H1 (cell line): Measurements from ENCODE around the gene C2CD4A. TPM values are rescaled to one million over a fixed set of nuclear protein-coding genes. Genes with fewer than 3 reads are reported as not detected.

Experiments used
- CTCF ChIA-PET: fragments of 300-600 bp; sonication (Branson Sonifier 250); formaldehyde crosslinking; loops from one replicate; lab custom pipeline; 2021; ENCODE audit not compliant: partially characterized antibody; lab: Charles Lee
- POLR2A ChIA-PET: fragments of 300-600 bp; sonication (Branson Sonifier 250); formaldehyde crosslinking; loops from one replicate; lab custom pipeline; 2021; ENCODE audit warnings: inconsistent platforms; ENCODE audit not compliant: partially characterized antibody; lab: Charles Lee
- DNase-seq, 2 experiments: peaks; one replicate each; pipeline versions ENCODE4 v3.0.0 to v3.0.0-alpha.2; 2010 to 2022; ENCODE audit warnings: low spot score in 2 of 2, low read depth in 1 of 2, mixed read lengths in 1 of 2
- FAIRE-seq: peaks from 2 replicates; lab custom pipeline; 2011; peaks lifted over from hg19 to GRCh38; lab: Jason Lieb, UNC
- H2AFZ ChIP-seq: 2 replicates; pipeline ENCODE4 v1.8.1; 2012; ENCODE audit warnings: low read length, inconsistent platforms
- H2AK5ac ChIP-seq: 2 replicates; pipeline ENCODE4 v1.6.1; 2013; ENCODE audit warnings: low read depth, low read length
- H2BK120ac ChIP-seq: replicated peaks from 2 replicates; pipeline ENCODE3; 2013; ENCODE audit warnings: low read depth, low read length, inconsistent platforms
- H2BK12ac ChIP-seq: 2 replicates; pipeline ENCODE4 v1.6.1; 2013; ENCODE audit warnings: low read depth, low read length
- H2BK15ac ChIP-seq: 2 replicates; pipeline ENCODE4 v1.6.1; 2013; ENCODE audit warnings: low read length
- H2BK20ac ChIP-seq: 2 replicates; pipeline ENCODE4 v1.6.1; 2013; ENCODE audit warnings: low read length
- H2BK5ac ChIP-seq: 2 replicates; pipeline ENCODE4 v1.6.1; 2013; ENCODE audit warnings: low read depth, low read length
- H3K14ac ChIP-seq: 2 replicates; pipeline ENCODE4 v1.6.1; 2013; ENCODE audit warnings: inconsistent platforms; ENCODE audit not compliant: insufficient read length
- H3K18ac ChIP-seq: 2 replicates; pipeline ENCODE4 v1.6.1; 2013; ENCODE audit warnings: low read length; ENCODE audit errors: extremely low read depth
- H3K23ac ChIP-seq: 2 replicates; pipeline ENCODE4 v1.6.1; 2013; ENCODE audit warnings: inconsistent platforms; ENCODE audit not compliant: insufficient read length
- H3K23me2 ChIP-seq: 2 replicates; pipeline ENCODE4 v1.6.1; 2013; ENCODE audit warnings: low read depth, low read length
- H3K27ac ChIP-seq: 2 replicates; pipeline ENCODE4 v1.6.1; 2011; ENCODE audit warnings: low read depth, low read length, inconsistent platforms
- H3K27me3 ChIP-seq, 4 experiments: replicated peaks in 1 of 4; 1 replicate in 1 of 4; 2 replicates in 3 of 4; pipeline versions ENCODE4 v1.6.1 to v1.8.1; 2011 to 2013; ENCODE audit warnings: low read length in 3 of 4, mild to moderate bottlenecking in 3 of 4, inconsistent platforms in 2 of 4, mixed read lengths in 2 of 4, moderate library complexity in 1 of 4; ENCODE audit not compliant: control insufficient read depth in 3 of 4, insufficient read depth in 3 of 4; ENCODE audit errors: extremely low read depth in 1 of 4
- H3K36me3 ChIP-seq, 4 experiments: 2 replicates each; pipeline versions ENCODE4 v1.6.1 to v1.8.1; 2011 to 2013; ENCODE audit warnings: mild to moderate bottlenecking in 4 of 4, low read length in 3 of 4, moderate library complexity in 2 of 4, control low read depth in 1 of 4, inconsistent platforms in 1 of 4; ENCODE audit not compliant: insufficient read depth in 4 of 4, control insufficient read depth in 2 of 4
- H3K4ac ChIP-seq: replicated peaks from 2 replicates; pipeline ENCODE3; 2013; ENCODE audit warnings: low read length, low read depth, mixed read lengths, inconsistent platforms; ENCODE audit not compliant: insufficient read length
- H3K4me1 ChIP-seq, 4 experiments: replicated peaks in 1 of 4; 1 replicate in 1 of 4; 2 replicates in 3 of 4; pipeline versions ENCODE4 v1.6.1 to v1.8.1; 2011 to 2013; ENCODE audit warnings: low read length in 3 of 4, inconsistent platforms in 2 of 4, mixed read lengths in 1 of 4; ENCODE audit not compliant: insufficient read depth in 4 of 4, control insufficient read depth in 3 of 4
- H3K4me2 ChIP-seq, 2 experiments: 2 replicates each; pipeline versions ENCODE4 v1.6.1 to v1.8.1; 2011 to 2013; ENCODE audit warnings: low read depth in 2 of 2, low read length in 2 of 2, control low read depth in 1 of 2, inconsistent platforms in 1 of 2, mild to moderate bottlenecking in 1 of 2; ENCODE audit not compliant: insufficient read depth in 1 of 2
- H3K4me3 ChIP-seq, 4 experiments: fragments of 200-600, 300-600 bp in 1 of 4; sonication (generic), shearing (Covaris generic), sonication (Bioruptor Twin) in 1 of 4; 2 replicates each; pipeline versions ENCODE4 v1.5.1 to v1.8.1; 2011 to 2016; ENCODE audit warnings: low read length in 4 of 4, low read depth in 3 of 4, control low read depth in 2 of 4, inconsistent platforms in 2 of 4, mild to moderate bottlenecking in 2 of 4, mixed read lengths in 1 of 4, moderate library complexity in 1 of 4; ENCODE audit not compliant: insufficient read depth in 2 of 4; ENCODE audit errors: extremely low read depth in 1 of 4
- H3K56ac ChIP-seq: replicated peaks from 2 replicates; pipeline ENCODE3; 2013; ENCODE audit warnings: low read depth, mild to moderate bottlenecking, mixed read lengths, low read length, inconsistent platforms; ENCODE audit not compliant: insufficient read length
- H3K79me1 ChIP-seq: 2 replicates; pipeline ENCODE4 v1.6.1; 2013; ENCODE audit warnings: low read depth, low read length, control low read depth
- H3K79me2 ChIP-seq, 2 experiments: 2 replicates each; pipeline versions ENCODE4 v1.6.1 to v1.8.1; 2012 to 2013; ENCODE audit warnings: low read length in 2 of 2, mild to moderate bottlenecking in 2 of 2, inconsistent platforms in 1 of 2; ENCODE audit not compliant: insufficient read depth in 2 of 2, control insufficient read depth in 1 of 2
- H3K9ac ChIP-seq, 4 experiments: replicated peaks in 1 of 4; 1 replicate in 1 of 4; 2 replicates in 3 of 4; pipeline versions ENCODE4 v1.6.1 to v1.8.1; 2011 to 2013; ENCODE audit warnings: low read depth in 3 of 4, low read length in 3 of 4, control low read depth in 2 of 4, mild to moderate bottlenecking in 2 of 4, moderate library complexity in 2 of 4, inconsistent platforms in 1 of 4; ENCODE audit errors: extremely low read depth in 1 of 4
- H3K9me3 ChIP-seq, 2 experiments: 2 replicates each; pipeline versions ENCODE4 v1.6.1 to v1.8.1; 2012 to 2013; ENCODE audit warnings: mild to moderate bottlenecking in 2 of 2, moderate library complexity in 2 of 2, control low read depth in 1 of 2, inconsistent platforms in 1 of 2, low read depth in 1 of 2, low read length in 1 of 2, mixed read lengths in 1 of 2; ENCODE audit not compliant: insufficient read depth in 2 of 2
- H4K20me1 ChIP-seq, 2 experiments: replicated peaks in 1 of 2; 2 replicates each; pipeline versions ENCODE3 to v1.8.1; 2011 to 2013; ENCODE audit warnings: inconsistent platforms in 2 of 2, low read length in 2 of 2, mild to moderate bottlenecking in 1 of 2; ENCODE audit not compliant: insufficient read depth in 2 of 2, control insufficient read depth in 1 of 2
- H4K5ac ChIP-seq: 2 replicates; pipeline ENCODE4 v1.6.1; 2013; ENCODE audit warnings: low read length, low read depth, mixed read lengths, inconsistent platforms; ENCODE audit not compliant: insufficient read length
- H4K8ac ChIP-seq: 2 replicates; pipeline ENCODE4 v1.8.0; 2013; ENCODE audit warnings: mild to moderate bottlenecking, moderate library complexity, low read length, inconsistent platforms; ENCODE audit not compliant: insufficient read depth; ENCODE audit errors: extremely low read depth
- H4K91ac ChIP-seq: replicated peaks from 2 replicates; pipeline ENCODE3; 2013; ENCODE audit warnings: low read length, mixed read lengths, inconsistent platforms; ENCODE audit not compliant: insufficient read length
- ATF3 ChIP-seq: IDR thresholded peaks from 2 replicates; pipeline ENCODE4 v1.6.1; 2011; ENCODE audit warnings: low read depth, mild to moderate bottlenecking, low read length; ENCODE audit not compliant: insufficient read depth
- CTBP2 ChIP-seq: IDR thresholded peaks from 2 replicates; pipeline ENCODE4 v1.7.0; 2011; ENCODE audit warnings: borderline replicate concordance, mild to moderate bottlenecking, moderate library complexity, mixed read lengths, low read length; ENCODE audit not compliant: insufficient read depth, insufficient read length
- SP1 ChIP-seq: IDR thresholded peaks from 2 replicates; pipeline ENCODE4 v1.6.1; 2011; ENCODE audit warnings: low read depth, low read length
- TCF12 ChIP-seq: IDR thresholded peaks from 2 replicates; pipeline ENCODE4 v1.6.1; 2011; ENCODE audit warnings: low read depth, mild to moderate bottlenecking, low read length
- ZNF274 ChIP-seq: IDR thresholded peaks from 2 replicates; pipeline ENCODE4 v1.7.0; 2012; ENCODE audit warnings: low read length, borderline replicate concordance; ENCODE audit errors: extremely low read depth
- WGBS, 2 experiments: shearing (Covaris generic) in 1 of 2; methylation state at CpG; one replicate each; pipeline versions ENCODE4 v1.1.6 to v1.1.7; 2013 to 2015; ENCODE audit warnings: low lambda C conversion rate in 2 of 2, mixed read lengths in 2 of 2, inconsistent platforms in 1 of 2, low coverage in 1 of 2, missing lambda C conversion rate in 1 of 2; ENCODE audit not compliant: insufficient replicate concordance in 2 of 2, insufficient coverage in 1 of 2, insufficient read length in 1 of 2; ENCODE audit errors: extremely low coverage in 1 of 2, missing lambda C conversion rate in 1 of 2; 5-methylcytosine and 5-hydroxymethylcytosine counted together
- polyA plus RNA-seq, 7 experiments: library from polyadenylated mRNA; depleted of rRNA in 3 of 7; stranded (reverse) in 5 of 7; unstranded in 2 of 7; fragments of >200 nt in 5 of 7; fragments of 200-250 nt in 2 of 7; gene quantifications; 1 replicate in 5 of 7; 2 replicates in 1 of 7; 4 replicates in 1 of 7; pipeline versions ENCODE4 v1.2.1 to v1.2.3, GENCODE V29; 2011 to 2013; ENCODE audit warnings: missing spikeins in 2 of 7, mixed read lengths in 2 of 7
- total RNA-seq: library from RNA; stranded (reverse); fragmentation: NEBNext Ultra II Directional; extraction: Animal tissue kit (Norgen Biotek cat#: 25700); gene quantifications from 2 replicates; pipeline ENCODE4 v1.2.1, GENCODE V29; 2021

C2CD4A gene
- total and polyA plus RNA-seq, 2 of the 8 experiments (the other 6 are each of a cell fraction or from before 2014, with no cell fraction given), result not detected

- Histone ChIP-seq H3K18ac (no peak overlapping the region), H3K56ac (no peak overlapping the region), H3K36me3 (no peaks in the 10 kb centered on the region), H3K79me2 (no peaks in the 10 kb centered on the region), H2BK12ac (no peak overlapping the region), H2BK5ac (no peak overlapping the region), H4K91ac (no peak overlapping the region), H3K27me3 (no peaks in the 10 kb centered on the region), H2AK5ac (no peak overlapping the region), H4K5ac (no peak overlapping the region), H4K20me1 (no peaks in the 10 kb centered on the region), H3K23ac (no peak overlapping the region), H2AFZ (no peak overlapping the region), H3K79me1 (no peaks in the 10 kb centered on the region), H3K9me3 (no peaks in the 10 kb centered on the region), H3K4me2 (no peak overlapping the region), H3K4ac (no peak overlapping the region), H3K4me1 (no peaks in the 10 kb centered on the region), H3K4me3 (no peak overlapping the region), H3K27ac (no peak overlapping the region), H3K23me2 (no peaks in the 10 kb centered on the region), H3K9ac (no peak overlapping the region), H2BK120ac (no peak overlapping the region), H4K8ac (no peak overlapping the region), H2BK20ac (no peak overlapping the region), H2BK15ac (no peak overlapping the region), H3K14ac (no peak overlapping the region)
- WGBS, 2 experiments, result 93% methylated on average over 5 of the region's 9 CpGs; no CpG with 5 or more reads in 1 of the 2 experiments
- no peak for FAIRE-seq
- TF ChIP-seq CTBP2 (no peak), SP1 (no peak), TCF12 (no peak), ATF3 (no peak), ZNF274 (no peak)
- POLR2A ChIA-PET, result interaction anchor here (0.9 kb wide), 1 partner anchor 9 kb away, joined by 3 read pairs; the partner anchor contains the start of gene C2CD4A
- no peak for DNase-seq
- CTCF ChIA-PET, result interaction anchor here (1.0 to 4.2 kb wide), 4 partner anchors 25 to 232 kb away, joined by 3 to 13 read pairs (median 5); no protein-coding TSS in a partner anchor
Measured at GRCh38 chr15:62075595-62076277, 9.0 kb downstream of the C2CD4A start.
